Fibroblast of mammary gland (primary cell): ENCODE measurements around the gene CSN1S1.
"Not testable (repeated sequence)": the region's sequence is repeated elsewhere in the genome, so short reads cannot be mapped to it uniquely, and the experiment has no call there.

Experiments used
- DNase-seq: peaks from one replicate; pipeline ENCODE4 v3.0.0-alpha.2; 2010; ENCODE audit warnings: low read depth
- H3K4me3 ChIP-seq: 2 replicates; pipeline ENCODE4 v1.5.1; 2011; ENCODE audit warnings: low read depth, mild to moderate bottlenecking, low read length, moderate library complexity; ENCODE audit not compliant: control insufficient read depth
- TF ChIP-seq, protein P1 (sequence below): conservative IDR thresholded peaks from 2 replicates; pipeline ENCODE4 v1.5.1; 2011; ENCODE audit warnings: low read depth, low read length, inconsistent platforms; ENCODE audit not compliant: control insufficient read depth, insufficient read depth

The CSN1S1 gene

GRCh38 chr4:69896530-69897116 lies 34.2 kb upstream of the CSN1S1 start:
- DNase-seq = peak; percentile 26
- no peak overlapping the region for H3K4me3 ChIP-seq
- TF ChIP-seq, protein P1, sequence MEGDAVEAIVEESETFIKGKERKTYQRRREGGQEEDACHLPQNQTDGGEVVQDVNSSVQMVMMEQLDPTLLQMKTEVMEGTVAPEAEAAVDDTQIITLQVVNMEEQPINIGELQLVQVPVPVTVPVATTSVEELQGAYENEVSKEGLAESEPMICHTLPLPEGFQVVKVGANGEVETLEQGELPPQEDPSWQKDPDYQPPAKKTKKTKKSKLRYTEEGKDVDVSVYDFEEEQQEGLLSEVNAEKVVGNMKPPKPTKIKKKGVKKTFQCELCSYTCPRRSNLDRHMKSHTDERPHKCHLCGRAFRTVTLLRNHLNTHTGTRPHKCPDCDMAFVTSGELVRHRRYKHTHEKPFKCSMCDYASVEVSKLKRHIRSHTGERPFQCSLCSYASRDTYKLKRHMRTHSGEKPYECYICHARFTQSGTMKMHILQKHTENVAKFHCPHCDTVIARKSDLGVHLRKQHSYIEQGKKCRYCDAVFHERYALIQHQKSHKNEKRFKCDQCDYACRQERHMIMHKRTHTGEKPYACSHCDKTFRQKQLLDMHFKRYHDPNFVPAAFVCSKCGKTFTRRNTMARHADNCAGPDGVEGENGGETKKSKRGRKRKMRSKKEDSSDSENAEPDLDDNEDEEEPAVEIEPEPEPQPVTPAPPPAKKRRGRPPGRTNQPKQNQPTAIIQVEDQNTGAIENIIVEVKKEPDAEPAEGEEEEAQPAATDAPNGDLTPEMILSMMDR = peak; percentile 51

- no peak overlapping the region for H3K4me3 ChIP-seq
- DNase-seq = peak; percentile 24
- TF ChIP-seq, protein P1 = no peak
Observed at GRCh38 chr4:69907151-69907550, 23.7 kb upstream of the CSN1S1 start.

- TF ChIP-seq, protein P1 = no peak
- DNase-seq = no peak
- no peak overlapping the region for H3K4me3 ChIP-seq
Observed at GRCh38 chr4:69909195-69909594, 21.7 kb upstream of the CSN1S1 start.

- peak; percentile 74 for DNase-seq
- H3K4me3 ChIP-seq = no peak overlapping the region
- TF ChIP-seq, protein P1 = no peak
Observed at GRCh38 chr4:69910016-69910782, 20.7 kb upstream of the CSN1S1 start.

- TF ChIP-seq, protein P1 = no peak
- DNase-seq = no peak
- no peak overlapping the region for H3K4me3 ChIP-seq
Observed at GRCh38 chr4:69920874-69921273, 10.0 kb upstream of the CSN1S1 start.

GRCh38 chr4:69923782-69924410 lies 7.0 kb upstream of the CSN1S1 start:
- DNase-seq, H3K4me3 ChIP-seq: not testable (repeated sequence)

DNA sequence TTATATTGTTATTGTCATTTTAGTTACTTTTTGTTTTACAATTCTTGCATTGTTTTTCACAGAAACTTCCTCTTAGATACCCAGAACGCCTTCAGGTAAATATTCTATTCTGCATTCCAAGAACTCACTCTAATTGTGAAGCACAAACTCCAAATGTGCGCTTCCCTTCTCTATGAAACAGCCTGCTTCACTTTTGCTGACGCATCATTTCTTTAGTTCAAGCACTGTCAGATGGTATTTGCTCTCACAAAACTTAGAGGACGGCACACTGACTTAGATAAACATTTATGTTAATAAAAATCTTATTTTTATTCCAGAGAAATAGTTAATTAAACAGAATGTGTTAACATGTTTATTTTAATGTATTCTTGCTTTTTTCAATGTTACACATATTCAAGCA lies 3.3 kb downstream of the CSN1S1 start:
- TF ChIP-seq, protein P1 = no peak
- H3K4me3 ChIP-seq = no peak overlapping the region
- no peak for DNase-seq
